Endothelial cell of umbilical vein (primary cell): ENCODE measurements around the gene RTN3. TPM values are rescaled to one million over a fixed set of nuclear protein-coding genes. Genes with fewer than 3 reads are reported as not detected.
A peak's percentile ranks its signal among the peaks of the same experiment; 100 is the strongest.

Experiments
- BruUV-seq: library from RNA; stranded (reverse); fragments of 400-500 nt; replicated peaks from 2 replicates; lab custom pipeline; 2021; lab: Mats Ljungman, UMichigan
- CTCF ChIA-PET: fragments of 300-600, 350-600 bp; sonication (Branson Sonifier 250); formaldehyde crosslinking; loops from one replicate; lab custom pipeline; 2021; ENCODE audit warnings: antibody characterized with exemption, inconsistent platforms; lab: Charles Lee
- POLR2A ChIA-PET: fragments of 300-600, 350-600 bp; sonication (Branson Sonifier 250); formaldehyde crosslinking; loops from one replicate; lab custom pipeline; 2021; ENCODE audit warnings: antibody characterized with exemption, inconsistent platforms; lab: Charles Lee
- DNase-seq: peaks from one replicate; pipeline ENCODE4 v3.0.0-alpha.2; 2011; ENCODE audit warnings: low read depth, low spot score
- FAIRE-seq: peaks from 2 replicates; lab custom pipeline; 2011; peaks lifted over from hg19 to GRCh38; lab: Jason Lieb, UNC
- H2AFZ ChIP-seq: 2 replicates; pipeline ENCODE4 v1.6.0; 2012; ENCODE audit warnings: low read depth, low read length, control low read depth, inconsistent platforms
- H3K27ac ChIP-seq: 2 replicates; pipeline ENCODE4 v1.5.1; 2011; ENCODE audit warnings: low read depth, mild to moderate bottlenecking, control low read depth, low read length, moderate library complexity; ENCODE audit not compliant: insufficient read depth
- H3K27me3 ChIP-seq, 2 experiments: 2 replicates each; pipeline versions ENCODE4 v1.6.0 to v1.6.1; 2011; ENCODE audit warnings: low read length in 2 of 2, mixed read lengths in 1 of 2; ENCODE audit not compliant: control insufficient read depth in 2 of 2, insufficient read depth in 2 of 2
- H3K36me3 ChIP-seq, 2 experiments: 2 replicates in 1 of 2; 3 replicates in 1 of 2; pipeline ENCODE4 v1.5.1; 2011; ENCODE audit warnings: low read length in 2 of 2, mild to moderate bottlenecking in 1 of 2, moderate library complexity in 1 of 2; ENCODE audit not compliant: control insufficient read depth in 2 of 2, insufficient read depth in 2 of 2; ENCODE audit errors: extremely low read depth in 1 of 2
- H3K4me1 ChIP-seq: 3 replicates; pipeline ENCODE4 v1.5.1; 2011; ENCODE audit warnings: mild to moderate bottlenecking, low read length; ENCODE audit not compliant: control insufficient read depth, insufficient read depth; ENCODE audit errors: extremely low read depth
- H3K4me2 ChIP-seq: 2 replicates; pipeline ENCODE4 v1.6.1; 2011; ENCODE audit warnings: low read length, control low read depth, mixed read lengths; ENCODE audit not compliant: insufficient read depth
- H3K4me3 ChIP-seq, 3 experiments: fragments of 200-600 bp in 1 of 3; sonication (generic), shearing (Covaris generic) in 1 of 3; replicated peaks in 1 of 3; 2 replicates each; pipeline ENCODE4 v1.5.1; 2011 to 2016; ENCODE audit warnings: control low read depth in 3 of 3, low read length in 3 of 3, mild to moderate bottlenecking in 2 of 3, inconsistent platforms in 1 of 3, low read depth in 1 of 3, moderate library complexity in 1 of 3; ENCODE audit not compliant: insufficient read depth in 1 of 3
- H3K79me2 ChIP-seq: 2 replicates; pipeline ENCODE4 v1.6.0; 2012; ENCODE audit warnings: low read length, inconsistent platforms; ENCODE audit not compliant: control insufficient read depth, insufficient read depth
- H3K9ac ChIP-seq: replicated peaks from 2 replicates; pipeline ENCODE3; 2011; ENCODE audit warnings: low read length, control low read depth; ENCODE audit not compliant: insufficient read depth; ENCODE audit errors: extremely low read depth
- H3K9me1 ChIP-seq: replicated peaks from 3 replicates; pipeline ENCODE4 v1.6.0; 2011; ENCODE audit warnings: mild to moderate bottlenecking, low read length; ENCODE audit not compliant: control insufficient read depth, insufficient read depth; ENCODE audit errors: extremely low read depth
- H3K9me3 ChIP-seq: replicated peaks from 2 replicates; pipeline ENCODE4 v1.5.1; 2012; ENCODE audit warnings: low read length, inconsistent platforms; ENCODE audit not compliant: control insufficient read depth, insufficient read depth
- H4K20me1 ChIP-seq: replicated peaks from 2 replicates; pipeline ENCODE3; 2011; ENCODE audit warnings: mild to moderate bottlenecking, low read length; ENCODE audit not compliant: control insufficient read depth, insufficient read depth; ENCODE audit errors: extremely low read depth
- EZH2 ChIP-seq: IDR thresholded peaks from 2 replicates; pipeline ENCODE4 v1.6.1; 2012; ENCODE audit warnings: borderline replicate concordance, low read depth, mild to moderate bottlenecking, moderate library complexity, low read length, inconsistent platforms; ENCODE audit not compliant: severe bottlenecking
- FOS ChIP-seq: IDR thresholded peaks from 2 replicates; pipeline ENCODE4 v1.6.1; 2011; ENCODE audit warnings: mild to moderate bottlenecking, low read length, moderate library complexity, borderline replicate concordance; ENCODE audit not compliant: insufficient read depth
- GATA2 ChIP-seq: IDR thresholded peaks from 2 replicates; pipeline ENCODE4 v1.7.0; 2011; ENCODE audit warnings: low read depth, mild to moderate bottlenecking, moderate library complexity, mixed read lengths, low read length; ENCODE audit not compliant: insufficient read length, insufficient read depth
- JUN ChIP-seq: IDR thresholded peaks from 2 replicates; pipeline ENCODE4 v1.6.1; 2011; ENCODE audit warnings: borderline replicate concordance, low read depth; ENCODE audit not compliant: insufficient read length, insufficient read depth
- MYC ChIP-seq: IDR thresholded peaks from one replicate; pipeline ENCODE4 v1.6.1; 2011; ENCODE audit warnings: mild to moderate bottlenecking, low read depth, low read length
- POLR2A ChIP-seq: IDR thresholded peaks from 2 replicates; pipeline ENCODE4 v1.6.1; 2012; ENCODE audit warnings: low read depth, mild to moderate bottlenecking, control low read depth, low read length
- POLR2AphosphoS5 ChIP-seq: IDR thresholded peaks from 2 replicates; pipeline ENCODE4 v1.6.1; 2012; ENCODE audit warnings: low read depth, mild to moderate bottlenecking, control low read depth, low read length, moderate library complexity; ENCODE audit not compliant: insufficient read depth
- dilution Hi-C: fragments of 300-500 bp; cut with MboI; formaldehyde crosslinking; loops from one replicate; pipeline ENCODE4 v1.15.0; 2019; ENCODE audit warnings: low sequenced_read_pairs; ENCODE audit not compliant: extremely low pct_ligation_motif_present
- intact Hi-C: fragments of 100-400 bp; cut with micrococcal nuclease; formaldehyde crosslinking; loops from one replicate; pipeline ENCODE4 v1.10.0; 2022
- polyA plus RNA-seq, 4 experiments: library from polyadenylated mRNA; depleted of rRNA in 3 of 4; stranded (reverse) in 3 of 4; unstranded in 1 of 4; fragments of >200 nt; gene quantifications; 2 replicates each; pipeline versions ENCODE4 v1.2.1 to v1.2.3, GENCODE V29; 2011 to 2012; ENCODE audit warnings: missing spikeins in 1 of 4
- total RNA-seq: library from RNA; stranded (reverse); gene quantifications from 2 replicates; pipeline ENCODE4 v1.2.3, GENCODE V29; 2021
- TF ChIP-seq, protein P1 (sequence below): IDR thresholded peaks from 2 replicates; pipeline ENCODE4 v1.6.1; 2011; ENCODE audit not compliant: insufficient read depth, insufficient read length
- TF ChIP-seq, protein P2 (sequence below), 2 donors: IDR thresholded peaks; 1 replicate in 1 of 2; 2 replicates in 1 of 2; pipeline ENCODE4 v1.5.1; 2011; ENCODE audit warnings: low read length in 2 of 2, mild to moderate bottlenecking in 2 of 2, moderate library complexity in 2 of 2, control low read depth in 1 of 2, inconsistent platforms in 1 of 2, low read depth in 1 of 2; ENCODE audit not compliant: insufficient read depth in 1 of 2; ENCODE audit errors: extremely low read depth in 1 of 2

Gene RTN3
- total and polyA plus RNA-seq, 2 donors (not counting 3 experiments of a cell fraction or from before 2014, with no cell fraction given), result 90.6 to 112 TPM

DNA sequence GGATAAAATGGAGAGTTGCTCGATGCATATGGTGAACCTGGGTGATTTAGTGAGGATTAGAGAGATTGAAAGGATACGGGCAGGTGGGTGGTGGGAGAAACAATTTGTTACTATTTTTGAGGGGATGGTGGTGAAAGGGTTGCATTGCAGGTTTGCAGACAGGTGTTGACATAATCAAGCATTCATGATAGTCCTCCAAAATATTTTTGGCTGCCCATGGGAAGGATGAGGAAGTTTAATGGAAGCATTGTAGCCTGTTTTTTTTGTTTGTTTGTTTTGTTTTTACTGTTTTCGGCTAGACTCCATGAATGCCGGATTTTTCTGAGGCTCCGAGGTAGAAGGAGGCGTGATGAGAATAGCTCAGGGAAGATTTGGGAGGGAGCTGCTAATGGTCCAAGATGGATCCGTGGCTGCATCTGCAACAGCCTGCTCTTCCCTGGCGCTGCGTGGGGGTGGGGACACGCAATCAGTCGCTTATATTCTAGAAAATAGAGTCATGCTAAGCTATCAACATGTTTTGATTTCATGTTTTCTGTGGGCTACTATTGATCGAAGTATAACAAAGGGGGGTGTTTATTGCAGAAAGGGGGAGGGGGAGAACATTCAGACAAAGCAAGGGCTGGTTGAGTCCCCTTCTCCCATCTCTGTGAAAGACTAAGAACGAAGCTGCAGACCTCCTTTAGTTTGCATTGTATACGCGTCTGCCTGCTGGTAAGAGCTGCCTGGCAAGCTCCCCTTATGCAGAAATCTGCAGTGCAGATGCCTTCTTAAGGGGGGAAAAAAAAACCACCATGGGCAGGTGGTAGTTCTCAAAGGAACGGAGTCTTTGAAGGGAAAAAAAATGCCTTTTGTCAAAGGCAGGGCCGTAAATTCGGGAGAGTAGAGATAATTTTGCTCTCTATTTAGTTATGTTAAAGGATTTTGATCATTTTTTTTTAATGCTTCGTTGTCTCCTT, 1.0 kb downstream of the RTN3 start:
- CTCF ChIA-PET, result interaction anchor here (0.6 to 3.4 kb wide), 11 partner anchors 9 to 937 kb away, joined by 3 to 30 read pairs (median 5); partner anchors contain the start of genes ATL3 and ZFTA
- no peak for TF ChIP-seq EZH2
- TF ChIP-seq FOS, result no peak
- TF ChIP-seq, protein P1, sequence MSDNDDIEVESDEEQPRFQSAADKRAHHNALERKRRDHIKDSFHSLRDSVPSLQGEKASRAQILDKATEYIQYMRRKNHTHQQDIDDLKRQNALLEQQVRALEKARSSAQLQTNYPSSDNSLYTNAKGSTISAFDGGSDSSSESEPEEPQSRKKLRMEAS, result no peak
- TF ChIP-seq, protein P2, sequence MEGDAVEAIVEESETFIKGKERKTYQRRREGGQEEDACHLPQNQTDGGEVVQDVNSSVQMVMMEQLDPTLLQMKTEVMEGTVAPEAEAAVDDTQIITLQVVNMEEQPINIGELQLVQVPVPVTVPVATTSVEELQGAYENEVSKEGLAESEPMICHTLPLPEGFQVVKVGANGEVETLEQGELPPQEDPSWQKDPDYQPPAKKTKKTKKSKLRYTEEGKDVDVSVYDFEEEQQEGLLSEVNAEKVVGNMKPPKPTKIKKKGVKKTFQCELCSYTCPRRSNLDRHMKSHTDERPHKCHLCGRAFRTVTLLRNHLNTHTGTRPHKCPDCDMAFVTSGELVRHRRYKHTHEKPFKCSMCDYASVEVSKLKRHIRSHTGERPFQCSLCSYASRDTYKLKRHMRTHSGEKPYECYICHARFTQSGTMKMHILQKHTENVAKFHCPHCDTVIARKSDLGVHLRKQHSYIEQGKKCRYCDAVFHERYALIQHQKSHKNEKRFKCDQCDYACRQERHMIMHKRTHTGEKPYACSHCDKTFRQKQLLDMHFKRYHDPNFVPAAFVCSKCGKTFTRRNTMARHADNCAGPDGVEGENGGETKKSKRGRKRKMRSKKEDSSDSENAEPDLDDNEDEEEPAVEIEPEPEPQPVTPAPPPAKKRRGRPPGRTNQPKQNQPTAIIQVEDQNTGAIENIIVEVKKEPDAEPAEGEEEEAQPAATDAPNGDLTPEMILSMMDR (IDR thresholded peaks at IDR 0.05; ENCODE audit: extremely low read depth in 1 of 2, insufficient read depth in 1 of 2, low read depth in 1 of 2, low read length in 2 of 2), result no peak
- TF ChIP-seq POLR2A, result no peak
- TF ChIP-seq JUN, result no peak
- TF ChIP-seq GATA2, result no peak
- TF ChIP-seq MYC, result no peak
- TF ChIP-seq POLR2AphosphoS5, result no peak
- peak overlapping the region; percentile 91 for H3K4me2 ChIP-seq
- peak overlapping the region; percentile 91 to 99 (median 95) for H3K4me3 ChIP-seq
- H3K4me1 ChIP-seq, result peaks cover 17% of the 10 kb centered on the region
- no TSS peak for BruUV-seq
- FAIRE-seq, result no peak
- H3K79me2 ChIP-seq, result peaks cover 53% of the 10 kb centered on the region
- peak overlapping the region; percentile 89 for H2AFZ ChIP-seq
- H3K27me3 ChIP-seq, result no peaks in the 10 kb centered on the region
- H3K9me1 ChIP-seq, result no peaks in the 10 kb centered on the region
- intact Hi-C loops (no loop called here), dilution Hi-C loops (no loop called here)
- H3K27ac ChIP-seq, result peak overlapping the region; percentile 45
- H3K9ac ChIP-seq, result peak overlapping the region; percentile 74
- H3K36me3 ChIP-seq, result no peaks in the 10 kb centered on the region
- peak; percentile 59 for DNase-seq
- POLR2A ChIA-PET, result interaction anchor here (0.6 to 1.3 kb wide), 3 partner anchors 11 to 815 kb away, joined by 3 to 12 read pairs (median 11); partner anchors contain the start of gene ATL3
- peaks cover 3% of the 10 kb centered on the region for H4K20me1 ChIP-seq
- no peaks in the 10 kb centered on the region for H3K9me3 ChIP-seq
